ENCODE measurements around the gene DLG2. TPM values are rescaled to one million over a fixed set of nuclear protein-coding genes. Genes with fewer than 3 reads are reported as not detected.

Gene DLG2
- total and polyA plus RNA-seq, 9 of the 15 experiments (the other 6 are each of a cell fraction or from before 2014, with no cell fraction given) = 0.52 to 1.6 (median 0.95) TPM

- TF ChIP-seq SNRNP70 (optimal IDR thresholded peaks at IDR 0.05; ENCODE audit: low read depth, low read length) = no peak
- no peak for TF ChIP-seq E2F3 (CRISPR knock-in tag; IDR thresholded peaks at IDR 0.05)
- TF ChIP-seq ZKSCAN1 (IDR thresholded peaks at IDR 0.05; ENCODE audit: low read depth, low read length) = no peak
- TF ChIP-seq SMARCC2 (IDR thresholded peaks at IDR 0.05; ENCODE audit: low read depth) = no peak
- TF ChIP-seq GABPB1 (CRISPR knock-in tag; IDR thresholded peaks at IDR 0.05) = no peak
Measured at GRCh38 chr11:84819128-84819527, 808.0 kb downstream of the DLG2 start (continued).

GRCh38 chr11:84817998-84818397 lies 809.1 kb downstream of the DLG2 start:
- no peak overlapping the region for H3K4me3 ChIP-seq
- intact Hi-C loops (cut with micrococcal nuclease) = no loop called here
- WGBS (ENCODE audit: insufficient coverage, low coverage, missing lambda C conversion rate) = 0% methylated on average over 3 of the region's 3 CpGs
- in situ Hi-C loops (cut with MboI) = no loop called here
- no peaks in the 10 kb centered on the region for H3K27me3 ChIP-seq (ENCODE audit: control insufficient read depth in 2 of 2, insufficient read depth in 2 of 2, low read length in 2 of 2)
- no peaks in the 10 kb centered on the region for H3K4me1 ChIP-seq (replicated peaks in 1 of 2; ENCODE audit: control insufficient read depth in 2 of 2, insufficient read depth in 2 of 2, low read length in 2 of 2)
- CTCF ChIA-PET (ENCODE audit: low intra/inter-chr PET ratio) = no interaction called here
- no peak overlapping the region for H3K27ac ChIP-seq (ENCODE audit: extremely low read depth, low read depth, low read length)
- FAIRE-seq (no peak), DNase-seq (ENCODE audit: extremely low read depth in 1 of 4, low spot score in 3 of 4) (no peak), ATAC-seq (no peak)
- H3K79me2 ChIP-seq (ENCODE audit: control insufficient read depth, insufficient read depth, low read length) = no peaks in the 10 kb centered on the region
- no peaks in the 10 kb centered on the region for H4K20me1 ChIP-seq (replicated peaks; ENCODE audit: control insufficient read depth, insufficient read depth, low read length)
- H3K36me3 ChIP-seq (ENCODE audit: control insufficient read depth, insufficient read depth, low read length) = no peaks in the 10 kb centered on the region
- H3K9me1 ChIP-seq (ENCODE audit: control insufficient read depth, insufficient read depth, low read length) = no peaks in the 10 kb centered on the region
- H3K9me3 ChIP-seq (replicated peaks; ENCODE audit: control insufficient read depth, insufficient read depth, low read depth, low read length) = no peaks in the 10 kb centered on the region
- POLR2A ChIA-PET = no interaction called here
- H3K4me2 ChIP-seq (ENCODE audit: insufficient read depth, low read length) = no peak overlapping the region
- no TSS peak for BruUV-seq (replicated peaks)
- H3K9ac ChIP-seq (ENCODE audit: insufficient read depth in 1 of 2, low read depth in 2 of 2, low read length in 2 of 2) = no peak overlapping the region
- no peak overlapping the region for H2AFZ ChIP-seq (ENCODE audit: low read depth, low read length)
- TF ChIP-seq REST (IDR thresholded peaks at IDR 0.05; ENCODE audit: borderline replicate concordance) (no peak), REST (CRISPR knock-in tag; IDR thresholded peaks at IDR 0.05; ENCODE audit: low read depth) (no peak), SFPQ (IDR thresholded peaks at IDR 0.05; ENCODE audit: low read depth, low read length) (no peak), ZBTB2 (IDR thresholded peaks at IDR 0.05) (no peak), PHB (CRISPR knock-in tag; IDR thresholded peaks at IDR 0.05) (no peak), ZFP30 (CRISPR knock-in tag; IDR thresholded peaks at IDR 0.05; ENCODE audit: borderline replicate concordance) (no peak), SNIP1 (IDR thresholded peaks at IDR 0.05; ENCODE audit: low read depth) (no peak)

Data from K562 (cell line).